A549 (cell line): Measurements from ENCODE around the gene ARPC3. TPM values are rescaled to one million over a fixed set of nuclear protein-coding genes. Genes with fewer than 3 reads are reported as not detected.

Experiments used
- ATAC-seq, 2 experiments: fragments of 200-7000 bp in 1 of 2; fragments of >200 bp in 1 of 2; cut with Nextera tagmentation in 1 of 2; cut with Tn5 transposase in 1 of 2; 3 replicates each; pipeline versions ENCODE4 v1.8.0 to v1.9.1; 2018 to 2020; ENCODE audit warnings: mild to moderate bottlenecking in 1 of 2, moderate library complexity in 1 of 2
- CTCF ChIA-PET: fragments of 300-600 bp; sonication (Branson Sonifier 250); formaldehyde crosslinking; extraction: SDS; loops from one replicate; lab custom pipeline; 2021; ENCODE audit warnings: antibody characterized with exemption, inconsistent platforms; lab: Yijun Ruan, JAX
- POLR2A ChIA-PET: fragments of 350-600 bp; formaldehyde crosslinking; extraction: SDS; loops from one replicate; lab custom pipeline; 2021; ENCODE audit warnings: antibody characterized with exemption, inconsistent platforms; lab: Yijun Ruan, JAX
- DNase-seq, 2 experiments: peaks; one replicate each; pipeline versions ENCODE4 v3.0.0 to v3.0.0-alpha.2; 2011 to 2016; ENCODE audit warnings: low read depth in 1 of 2, low spot score in 1 of 2
- FAIRE-seq: peaks from 2 replicates; lab custom pipeline; 2011; peaks lifted over from hg19 to GRCh38; lab: Jason Lieb, UNC
- H3K27ac ChIP-seq, 2 experiments: fragments of >200 bp; sonication (Bioruptor Twin); formaldehyde crosslinking; 3 replicates each; pipeline ENCODE4 v1.5.1; 2016 to 2017
- H3K4me1 ChIP-seq: fragments of >200 bp; sonication (Bioruptor Twin); formaldehyde crosslinking; 3 replicates; pipeline ENCODE4 v1.6.1; 2016
- H3K4me2 ChIP-seq: fragments of >200 bp; sonication (Bioruptor Twin); formaldehyde crosslinking; 3 replicates; pipeline ENCODE4 v1.6.1; 2016
- H3K4me3 ChIP-seq: fragments of >200 bp; sonication (Bioruptor Twin); formaldehyde crosslinking; 3 replicates; pipeline ENCODE4 v1.5.1; 2016
- H3K9me3 ChIP-seq: fragments of >200 bp; sonication (Bioruptor Twin); formaldehyde crosslinking; 3 replicates; pipeline ENCODE4 v1.6.1; 2016
- ATOH8 ChIP-seq: fragments of 250-450 bp; sonication (Bioruptor Pico); IDR thresholded peaks from 2 replicates; pipeline ENCODE4 v1.5.0; 2020; ENCODE audit warnings: low read depth, mild to moderate bottlenecking, moderate library complexity
- BCL3 ChIP-seq: fragments of >200 bp; sonication (Bioruptor Twin); formaldehyde crosslinking; IDR thresholded peaks from 3 replicates; pipeline ENCODE4 v1.6.1; 2016
- BHLHE40 ChIP-seq: IDR thresholded peaks from 2 replicates; pipeline ENCODE4 v1.6.1; 2012; ENCODE audit warnings: low read depth, low read length, inconsistent platforms
- CBX2 ChIP-seq: fragments of 200-600 bp; sonication (generic); IDR thresholded peaks from 2 replicates; pipeline ENCODE4 v1.6.1; 2016; ENCODE audit warnings: low read depth, mild to moderate bottlenecking, borderline replicate concordance
- E2F6 ChIP-seq: IDR thresholded peaks from 2 replicates; pipeline ENCODE4 v1.6.1; 2012; ENCODE audit warnings: low read depth, borderline replicate concordance
- EHMT2 ChIP-seq: fragments of 200-600 bp; sonication (generic); IDR thresholded peaks from 2 replicates; pipeline ENCODE4 v1.6.1; 2016; ENCODE audit warnings: antibody characterized with exemption, low read depth, mild to moderate bottlenecking, moderate library complexity
- ELK1 ChIP-seq: fragments of 150-350 bp; IDR thresholded peaks from 2 replicates; pipeline ENCODE4 v1.6.1; 2014; ENCODE audit warnings: low read depth, mild to moderate bottlenecking, low read length
- EP300 ChIP-seq, 2 experiments: fragments of >200 bp; sonication (Bioruptor Twin); formaldehyde crosslinking; IDR thresholded peaks; 2 replicates in 1 of 2; 3 replicates in 1 of 2; pipeline ENCODE4 v1.6.1; 2016 to 2017
- ESRRA ChIP-seq: fragments of 150-350 bp; IDR thresholded peaks from 2 replicates; pipeline ENCODE4 v1.6.1; 2014; ENCODE audit warnings: mild to moderate bottlenecking, low read length, borderline replicate concordance
- FOSB ChIP-seq: fragments of 250-450 bp; sonication (Bioruptor Pico); IDR thresholded peaks from 2 replicates; pipeline ENCODE4 v1.5.0; 2020; ENCODE audit warnings: mild to moderate bottlenecking, moderate library complexity
- FOSL2 ChIP-seq, 2 experiments: fragments of 450-650 bp in 1 of 2; fragments of >200 bp in 1 of 2; sonication (Bioruptor Twin) in 1 of 2; formaldehyde crosslinking; IDR thresholded peaks; 2 replicates each; pipeline versions ENCODE4 v1.5.0 to v1.6.1; 2016 to 2020; ENCODE audit warnings: mild to moderate bottlenecking in 1 of 2, moderate library complexity in 1 of 2
- FOXS1 ChIP-seq: fragments of 250-450 bp; sonication (Bioruptor Pico); IDR thresholded peaks from 2 replicates; pipeline ENCODE4 v1.5.0; 2020; ENCODE audit warnings: mild to moderate bottlenecking, moderate library complexity
- GATA3 ChIP-seq: IDR thresholded peaks from 2 replicates; pipeline ENCODE4 v1.6.1; 2012; ENCODE audit warnings: borderline replicate concordance
- HDAC2 ChIP-seq: fragments of 200-600 bp; sonication (generic); IDR thresholded peaks from 2 replicates; pipeline ENCODE4 v1.6.1; 2016
- HMGXB4 ChIP-seq: fragments of 250-450 bp; sonication (Bioruptor Pico); IDR thresholded peaks from 2 replicates; pipeline ENCODE4 v1.5.0; 2021; ENCODE audit warnings: mild to moderate bottlenecking, moderate library complexity, borderline replicate concordance
- HOXA7 ChIP-seq: fragments of 250-450 bp; sonication (Bioruptor Pico); IDR thresholded peaks from 2 replicates; pipeline ENCODE4 v1.5.0; 2020; ENCODE audit warnings: mild to moderate bottlenecking, moderate library complexity
- HOXB5 ChIP-seq: fragments of 250-450 bp; sonication (Bioruptor Pico); IDR thresholded peaks from 2 replicates; pipeline ENCODE4 v1.5.0; 2020; ENCODE audit warnings: mild to moderate bottlenecking, moderate library complexity
- JUN ChIP-seq, 2 experiments: fragments of >200 bp; sonication (Bioruptor Twin); formaldehyde crosslinking; IDR thresholded peaks; 2 replicates in 1 of 2; 3 replicates in 1 of 2; pipeline ENCODE4 v1.6.1; 2016 to 2017
- KDM1A ChIP-seq: fragments of 200-600 bp; sonication (generic); IDR thresholded peaks from 2 replicates; pipeline ENCODE4 v1.6.1; 2016; ENCODE audit warnings: low read depth, mild to moderate bottlenecking
- KDM5A ChIP-seq: fragments of 200-600 bp; sonication (generic); IDR thresholded peaks from 2 replicates; pipeline ENCODE4 v1.6.1; 2016; ENCODE audit warnings: antibody characterized with exemption, mild to moderate bottlenecking
- MAFK ChIP-seq: fragments of 450-650 bp; IDR thresholded peaks from 2 replicates; pipeline ENCODE4 v1.6.1; 2014; ENCODE audit not compliant: partially characterized antibody
- MAX ChIP-seq: IDR thresholded peaks from 2 replicates; pipeline ENCODE4 v1.6.1; 2012
- MAZ ChIP-seq: fragments of 150-350 bp; IDR thresholded peaks from 2 replicates; pipeline ENCODE4 v1.6.1; 2014; ENCODE audit warnings: antibody characterized with exemption, low read depth, low read length, borderline replicate concordance
- NPAS2 ChIP-seq: fragments of 250-450 bp; sonication (Bioruptor Pico); IDR thresholded peaks from 2 replicates; pipeline ENCODE4 v1.8.0; 2022; ENCODE audit warnings: mild to moderate bottlenecking, moderate library complexity, borderline replicate concordance
- PHF8 ChIP-seq: fragments of 200-600 bp; sonication (generic); IDR thresholded peaks from 2 replicates; pipeline ENCODE4 v1.6.1; 2016; ENCODE audit warnings: low read depth, mild to moderate bottlenecking, antibody characterized with exemption, moderate library complexity, borderline replicate concordance
- POLR2A ChIP-seq: IDR thresholded peaks from 2 replicates; pipeline ENCODE4 v1.6.1; 2012; ENCODE audit warnings: mild to moderate bottlenecking, low read length
- POLR2AphosphoS2 ChIP-seq: conservative IDR thresholded peaks from 2 replicates; pipeline ENCODE4 v1.6.1; 2012; ENCODE audit warnings: low read length, improper control_type of control experiment, inconsistent platforms
- RARB ChIP-seq: fragments of 250-450 bp; sonication (Bioruptor Pico); IDR thresholded peaks from 2 replicates; pipeline ENCODE4 v1.8.0; 2021; ENCODE audit warnings: mild to moderate bottlenecking, moderate library complexity
- SREBF2 ChIP-seq: fragments of 450-650 bp; IDR thresholded peaks from 2 replicates; pipeline ENCODE4 v1.6.1; 2014; ENCODE audit warnings: mild to moderate bottlenecking, moderate library complexity
- TP53 ChIP-seq: fragments of 250-450 bp; sonication (Bioruptor Pico); IDR thresholded peaks from 2 replicates; pipeline ENCODE4 v1.5.0; 2021; ENCODE audit warnings: mild to moderate bottlenecking, moderate library complexity
- USF2 ChIP-seq: fragments of 450-650 bp; IDR thresholded peaks from 2 replicates; pipeline ENCODE4 v1.6.1; 2014; ENCODE audit warnings: antibody characterized with exemption
- ZC3H11A ChIP-seq: fragments of 450-650 bp; IDR thresholded peaks from 2 replicates; pipeline ENCODE4 v1.6.1; 2014; ENCODE audit warnings: antibody characterized with exemption, mild to moderate bottlenecking
- WGBS: methylation state at CpG from one replicate; pipeline ENCODE4 v1.1.6; 2017; ENCODE audit errors: missing lambda C conversion rate; 5-methylcytosine and 5-hydroxymethylcytosine counted together
- polyA plus RNA-seq, 4 experiments: library from polyadenylated mRNA; depleted of rRNA in 3 of 4; stranded (reverse); fragments of >200 nt; fragmentation: RNase III in 1 of 4; extraction: RNeasy Plus Mini Kit Qiagen cat#74134 plus additional on column Dnase treatment in 1 of 4; gene quantifications; 2 replicates in 3 of 4; 3 replicates in 1 of 4; pipeline ENCODE4 v1.2.3, GENCODE V29; 2011 to 2017

ARPC3 gene
- polyA plus RNA-seq, 2 of the 4 experiments (the other 2 are of a cell fraction), result 83.3 to 718 TPM

GRCh38 chr12:110475426-110475825 lies 25.3 kb upstream of the ARPC3 start (continued):
- no peak for TF ChIP-seq HMGXB4 (CRISPR knock-in tag)
- no peak for TF ChIP-seq ELK1
- no peak for TF ChIP-seq ESRRA
- TF ChIP-seq SREBF2, result no peak
- no peak for TF ChIP-seq MAZ
- TF ChIP-seq MAFK, result no peak
- TF ChIP-seq GATA3, result no peak

- H3K4me1 ChIP-seq, result peaks cover 16% of the 10 kb centered on the region; the same call in 2 of the 3 replicates
- H3K4me2 ChIP-seq, result peak within 1 kb of the TSS; percentile 94
- POLR2A ChIA-PET, result interaction anchor here (0.5 to 2.9 kb wide), 11 partner anchors 15 to 470 kb away, joined by 3 to 29 read pairs (median 5); partner anchors contain the start of genes ARPC3, RAD9B, TCTN1 and VPS29
- no peak for FAIRE-seq
- H3K9me3 ChIP-seq, result no peaks in the 10 kb centered on the region
- CTCF ChIA-PET, result interaction anchor here (0.6 to 12.5 kb wide), 52 partner anchors 9 to 930 kb away, joined by 3 to 168 read pairs (median 4); partner anchors contain the start of genes ARPC3, RAD9B, TCTN1 and VPS29
- H3K4me3 ChIP-seq, result peak within 1 kb of the TSS; percentile 71
- ATAC-seq, result peak; percentile 89 to 94
- 1% methylated on average over 50 of the region's 78 CpGs for WGBS
- DNase-seq, result peak; percentile 93 to 99
- peak within 1 kb of the TSS; percentile 90 to 96 for H3K27ac ChIP-seq
- TF ChIP-seq HOXB5 (CRISPR knock-in tag) (no peak), HDAC2 (no peak), KDM5A (0 out of 2 replicates have a peak, but pooled peaks have one; percentile 20), BCL3 (peak; percentile 54; the same call in 1 of the 3 replicates), FOXS1 (CRISPR knock-in tag) (0 out of 2 replicates have a peak, but pooled peaks have one; percentile 42), ATOH8 (CRISPR knock-in tag) (no peak), FOSL2 (IDR thresholded peaks at IDR 0.05) (no peak), FOSL2 (CRISPR knock-in tag; IDR thresholded peaks at IDR 0.05) (peak; percentile 33), POLR2AphosphoS2 (no peak), PHF8 (peak; percentile 90), TP53 (CRISPR knock-in tag) (no peak), FOSB (CRISPR knock-in tag) (peak; percentile 78), NPAS2 (no peak), MAFK (no peak), RARB (CRISPR knock-in tag) (no peak), CBX2 (no peak), KDM1A (no peak), USF2 (peak; percentile 65), HOXA7 (CRISPR knock-in tag) (no peak), EHMT2 (no peak), E2F6 (0 out of 2 replicates have a peak, but pooled peaks have one; percentile 81), POLR2A (peak; percentile 46), JUN (IDR thresholded peaks at IDR 0.05) (peak; percentile 70 to 71), BHLHE40 (no peak), MAX (peak; percentile 99), EP300 (IDR thresholded peaks at IDR 0.05) (no peak), ZC3H11A (no peak)
These were observed 18.3 kb upstream of the ARPC3 start, which contains the start of the genes FAM216A and GPN3 for GRCh38 chr12:110468214-110469048. FAM216A (plus strand) TSS chr12:110468845; CDS start chr12:110468876, 31 bp downstream. GPN3 (minus strand) TSS chr12:110468257; CDS start chr12:110468203, 54 bp downstream.
